GM18505 (cell line): Measurements from ENCODE around the gene C15orf39.
A peak's percentile ranks its signal among the peaks of the same experiment; 100 is the strongest.
"Not testable (repeated sequence)": the region's sequence is repeated elsewhere in the genome, so short reads cannot be mapped to it uniquely, and the experiment has no call there.

Experiments
- ATAC-seq: cut with Tn5 transposase; IDR thresholded peaks from one replicate; pipeline ENCODE4 v1.9.1; 2021; ENCODE audit not compliant: unreplicated experiment
- POLR2A ChIP-seq: IDR thresholded peaks from 4 replicates; pipeline ENCODE4 v1.6.1; 2011; ENCODE audit warnings: borderline replicate concordance; ENCODE audit not compliant: insufficient read depth, insufficient read length; ENCODE audit errors: extremely low read depth

C15orf39 gene

GRCh38 chr15:75201616-75202250, at the start of gene C15orf39:
C15orf39 (plus strand) TSS chr15:75201882; CDS start chr15:75206049, 4,167 bp downstream.
- TF ChIP-seq POLR2A, result peak; percentile 96
- peak; percentile 39 for ATAC-seq

GRCh38 chr15:75152382-75153079, 49.2 kb upstream of the C15orf39 start:
- no peak for ATAC-seq
- no peak for TF ChIP-seq POLR2A

GRCh38 chr15:75153087-75153486, 48.6 kb upstream of the C15orf39 start:
- no peak for ATAC-seq

GRCh38 chr15:75153565-75154276, 48.0 kb upstream of the C15orf39 start:
- no peak for TF ChIP-seq POLR2A
- ATAC-seq, result no peak

More at GRCh38 chr15:75153087-75153486, 48.6 kb upstream of the C15orf39 start:
- no peak for TF ChIP-seq POLR2A

GRCh38 chr15:75154461-75155062, 47.1 kb upstream of the C15orf39 start:
- no peak for TF ChIP-seq POLR2A
- ATAC-seq, result no peak

- TF ChIP-seq POLR2A, result no peak
- no peak for ATAC-seq
Measured at GRCh38 chr15:75156326-75157215, 45.1 kb upstream of the C15orf39 start.

- ATAC-seq, result no peak
- TF ChIP-seq POLR2A, result no peak
Measured at GRCh38 chr15:75158402-75158801, 43.3 kb upstream of the C15orf39 start.

- no peak for ATAC-seq
- no peak for TF ChIP-seq POLR2A
Measured at GRCh38 chr15:75159244-75159643, 42.4 kb upstream of the C15orf39 start.

GRCh38 chr15:75161106-75161916, 40.4 kb upstream of the C15orf39 start:
- no peak for ATAC-seq
- no peak for TF ChIP-seq POLR2A

GRCh38 chr15:75161917-75162414, 39.7 kb upstream of the C15orf39 start:
- ATAC-seq, result no peak
- TF ChIP-seq POLR2A, result no peak

GRCh38 chr15:75163150-75163564, 38.5 kb upstream of the C15orf39 start:
- TF ChIP-seq POLR2A, result no peak
- no peak for ATAC-seq

- ATAC-seq, result no peak
- TF ChIP-seq POLR2A, result no peak
Measured at GRCh38 chr15:75164625-75165350, 36.9 kb upstream of the C15orf39 start.

GRCh38 chr15:75166489-75167063, 35.1 kb upstream of the C15orf39 start:
- ATAC-seq, result not testable (repeated sequence)
